ENCODE measurements around the gene MRPS6. TPM values are rescaled to one million over a fixed set of nuclear protein-coding genes. Genes with fewer than 3 reads are reported as not detected.

Gene MRPS6
- total RNA-seq, 1 donor, result 19.2 TPM

DNA sequence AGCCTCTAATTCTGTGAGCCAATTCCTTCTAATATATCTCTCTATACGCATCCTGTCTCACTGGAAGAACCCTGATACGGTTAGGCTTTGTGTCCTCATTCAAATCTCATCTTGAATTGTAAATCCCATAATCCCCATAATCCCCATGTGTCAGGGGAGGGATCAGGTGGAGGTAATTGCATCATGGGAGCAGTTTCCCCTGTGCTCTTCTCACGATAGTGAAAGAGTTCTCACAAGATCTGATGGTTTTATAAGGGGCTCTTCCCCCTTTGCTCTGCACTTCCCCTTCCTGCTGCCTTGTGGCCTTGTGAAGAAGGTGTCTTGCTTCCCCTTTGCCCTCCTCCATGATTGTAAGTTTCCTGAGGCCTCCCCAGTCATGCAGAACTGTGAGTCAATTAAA lies 116.1 kb downstream of the MRPS6 start:
- DNase-seq (ENCODE audit: insufficient read length, low spot score, missing footprints), result no peak
- Histone ChIP-seq H4K20me1 (ENCODE audit: insufficient read depth, low read length) (no peaks in the 10 kb centered on the region), H3K27me3 (ENCODE audit: insufficient read depth, low read length) (no peaks in the 10 kb centered on the region), H3K79me2 (ENCODE audit: insufficient read depth, low read length) (no peaks in the 10 kb centered on the region), H2AFZ (ENCODE audit: low read length) (no peak overlapping the region), H3K36me3 (ENCODE audit: insufficient read depth, low read length) (no peaks in the 10 kb centered on the region), H3K4me2 (ENCODE audit: insufficient read depth, low read length) (no peak overlapping the region), H3K4me1 (ENCODE audit: insufficient read depth, low read length) (no peaks in the 10 kb centered on the region), H3K27ac (ENCODE audit: low read depth, low read length) (no peak overlapping the region), H3K4me3 (ENCODE audit: insufficient read depth, low read length) (no peak overlapping the region), H3K9me3 (ENCODE audit: low read depth, low read length) (no peaks in the 10 kb centered on the region)
- TF ChIP-seq CTCF (IDR thresholded peaks at IDR 0.05; ENCODE audit: extremely low read depth, low read depth, low read length), result no peak

- Histone ChIP-seq H3K36me3 (ENCODE audit: insufficient read depth, low read length) (no peaks in the 10 kb centered on the region), H3K79me2 (ENCODE audit: insufficient read depth, low read length) (no peaks in the 10 kb centered on the region), H3K9me3 (ENCODE audit: low read depth, low read length) (no peaks in the 10 kb centered on the region), H4K20me1 (ENCODE audit: insufficient read depth, low read length) (no peaks in the 10 kb centered on the region), H3K4me1 (ENCODE audit: insufficient read depth, low read length) (no peaks in the 10 kb centered on the region), H2AFZ (ENCODE audit: low read length) (no peak overlapping the region), H3K4me2 (ENCODE audit: insufficient read depth, low read length) (no peak overlapping the region), H3K27ac (ENCODE audit: low read depth, low read length) (no peak overlapping the region), H3K27me3 (ENCODE audit: insufficient read depth, low read length) (no peaks in the 10 kb centered on the region), H3K4me3 (ENCODE audit: insufficient read depth, low read length) (no peak overlapping the region)
- DNase-seq (ENCODE audit: insufficient read length, low spot score, missing footprints), result no peak
- no peak for TF ChIP-seq CTCF (IDR thresholded peaks at IDR 0.05; ENCODE audit: extremely low read depth, low read depth, low read length)
These were observed 117.4 kb downstream of the MRPS6 start for GRCh38 chr21:34190576-34191321.

DNA sequence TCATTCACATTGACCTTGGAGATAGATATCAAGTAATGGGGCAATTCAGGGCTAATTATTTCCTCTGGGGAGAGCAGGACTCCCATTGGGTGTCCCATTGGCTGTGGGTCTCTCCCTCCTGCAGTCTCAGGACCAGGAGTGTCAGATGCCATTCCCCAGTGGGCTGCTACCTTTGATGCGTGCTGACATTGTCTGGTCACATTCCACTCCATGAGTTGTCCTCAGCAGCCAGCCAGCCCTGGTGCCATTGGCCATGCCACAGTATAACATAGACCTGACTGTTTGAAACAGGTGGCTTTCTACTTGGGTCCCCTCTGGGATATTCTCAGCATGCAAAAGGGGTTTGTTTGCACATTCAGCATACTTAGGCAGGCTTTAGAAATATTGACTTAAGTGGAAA lies 118.5 kb downstream of the MRPS6 start:
- Histone ChIP-seq H3K36me3 (ENCODE audit: insufficient read depth, low read length) (no peaks in the 10 kb centered on the region), H3K27me3 (ENCODE audit: insufficient read depth, low read length) (no peaks in the 10 kb centered on the region), H3K79me2 (ENCODE audit: insufficient read depth, low read length) (no peaks in the 10 kb centered on the region), H3K9me3 (ENCODE audit: low read depth, low read length) (no peaks in the 10 kb centered on the region), H3K27ac (ENCODE audit: low read depth, low read length) (no peak overlapping the region), H3K4me1 (ENCODE audit: insufficient read depth, low read length) (no peaks in the 10 kb centered on the region), H3K4me2 (ENCODE audit: insufficient read depth, low read length) (no peak overlapping the region), H3K4me3 (ENCODE audit: insufficient read depth, low read length) (no peak overlapping the region), H2AFZ (ENCODE audit: low read length) (no peak overlapping the region), H4K20me1 (ENCODE audit: insufficient read depth, low read length) (no peaks in the 10 kb centered on the region)
- DNase-seq (ENCODE audit: insufficient read length, low spot score, missing footprints), result no peak
- no peak for TF ChIP-seq CTCF (IDR thresholded peaks at IDR 0.05; ENCODE audit: extremely low read depth, low read depth, low read length)

Other genes starting within 250 kb of the MRPS6 start
- 115 and 128 TPM in 2 replicates for gene ATP5PO, start 157.8 kb upstream of the MRPS6 start, total RNA-seq
- gene SLC5A3, start within 50 bp of the MRPS6 start, total RNA-seq, result 38.4 and 44.2 TPM in 2 replicates